ENCODE results near the gene SEC14L6.

SEC14L6 gene

DNA sequence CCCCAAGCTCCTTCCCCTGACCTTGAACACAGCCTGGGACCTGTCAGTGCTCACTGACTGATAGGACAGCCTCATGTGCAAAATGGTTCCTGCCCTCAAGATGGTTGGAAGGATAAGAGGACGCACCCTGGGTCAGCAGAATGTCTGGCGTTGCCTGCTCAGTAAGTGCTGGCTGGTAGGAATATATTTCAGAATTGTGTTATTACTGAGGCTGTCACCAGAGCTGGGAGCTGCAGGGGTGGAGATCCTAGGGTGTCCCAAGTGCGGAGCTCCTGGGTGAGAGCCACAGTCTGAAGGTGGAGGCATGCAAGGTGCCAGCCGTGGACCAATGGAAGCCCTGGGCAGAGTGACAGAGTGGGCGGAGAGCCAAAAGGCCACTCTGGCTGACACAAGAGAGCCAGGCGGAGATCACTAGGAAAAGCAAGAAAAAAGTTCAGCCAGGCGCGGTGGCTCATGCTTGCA lies 40.0 kb downstream of the SEC14L6 start:
- no peaks in the 10 kb centered on the region for H3K36me3 ChIP-seq (ENCODE audit: insufficient read depth, low read length)
- H2AFZ ChIP-seq (ENCODE audit: low read length): no peak overlapping the region

DNA sequence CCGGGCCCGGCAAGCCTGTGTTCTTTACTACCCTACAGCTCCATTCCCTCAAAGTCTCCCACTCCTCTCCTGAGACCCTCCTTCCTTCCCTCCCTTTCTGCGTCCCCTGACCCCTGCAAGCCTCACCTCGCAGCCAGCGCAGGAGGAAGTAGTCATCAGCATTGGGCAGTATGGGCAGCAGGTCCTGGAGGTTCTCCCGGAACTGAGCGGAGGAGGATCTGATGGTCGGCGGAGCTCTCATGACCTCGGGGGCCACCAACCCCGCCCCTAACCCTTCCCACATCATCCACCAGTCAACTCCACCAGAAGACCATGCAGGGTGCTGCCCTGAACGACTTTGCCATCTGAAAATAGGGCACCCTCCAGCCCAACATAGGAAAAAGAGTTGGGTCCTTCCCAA lies 43.0 kb downstream of the SEC14L6 start:
- Histone ChIP-seq H3K36me3 (ENCODE audit: insufficient read depth, low read length) (no peaks in the 10 kb centered on the region), H3K4me2 (ENCODE audit: low read depth, low read length, poor library complexity, severe bottlenecking) (no peak overlapping the region), H3F3A (ENCODE audit: low read depth) (no peaks in the 10 kb centered on the region), H3K4me1 (ENCODE audit: insufficient read depth, low read length, poor library complexity, severe bottlenecking) (no peaks in the 10 kb centered on the region), H4K20me1 (ENCODE audit: insufficient read depth, low read length, poor library complexity, severe bottlenecking) (no peaks in the 10 kb centered on the region), H3K9me2 (replicated peaks; ENCODE audit: low read depth, low read length) (no peaks in the 10 kb centered on the region), H3K9ac (ENCODE audit: low read depth, low read length, poor library complexity, severe bottlenecking) (no peak overlapping the region), H3K27me3 (ENCODE audit: insufficient read depth, low read length, poor library complexity, severe bottlenecking) (no peaks in the 10 kb centered on the region), H3K4me3 (ENCODE audit: low read length, poor library complexity, severe bottlenecking) (no peak overlapping the region), H2AFZ (ENCODE audit: low read length) (no peak overlapping the region), H3K9me3 (ENCODE audit: insufficient read depth, low read depth, low read length) (no peaks in the 10 kb centered on the region), H3K79me2 (ENCODE audit: insufficient read depth, low read length) (no peaks in the 10 kb centered on the region)
- TF ChIP-seq, protein P1, sequence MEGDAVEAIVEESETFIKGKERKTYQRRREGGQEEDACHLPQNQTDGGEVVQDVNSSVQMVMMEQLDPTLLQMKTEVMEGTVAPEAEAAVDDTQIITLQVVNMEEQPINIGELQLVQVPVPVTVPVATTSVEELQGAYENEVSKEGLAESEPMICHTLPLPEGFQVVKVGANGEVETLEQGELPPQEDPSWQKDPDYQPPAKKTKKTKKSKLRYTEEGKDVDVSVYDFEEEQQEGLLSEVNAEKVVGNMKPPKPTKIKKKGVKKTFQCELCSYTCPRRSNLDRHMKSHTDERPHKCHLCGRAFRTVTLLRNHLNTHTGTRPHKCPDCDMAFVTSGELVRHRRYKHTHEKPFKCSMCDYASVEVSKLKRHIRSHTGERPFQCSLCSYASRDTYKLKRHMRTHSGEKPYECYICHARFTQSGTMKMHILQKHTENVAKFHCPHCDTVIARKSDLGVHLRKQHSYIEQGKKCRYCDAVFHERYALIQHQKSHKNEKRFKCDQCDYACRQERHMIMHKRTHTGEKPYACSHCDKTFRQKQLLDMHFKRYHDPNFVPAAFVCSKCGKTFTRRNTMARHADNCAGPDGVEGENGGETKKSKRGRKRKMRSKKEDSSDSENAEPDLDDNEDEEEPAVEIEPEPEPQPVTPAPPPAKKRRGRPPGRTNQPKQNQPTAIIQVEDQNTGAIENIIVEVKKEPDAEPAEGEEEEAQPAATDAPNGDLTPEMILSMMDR (conservative IDR thresholded peaks at IDR 0.05; ENCODE audit: low read length): no peak
- TF ChIP-seq EZH2phosphoT487 (IDR thresholded peaks at IDR 0.05; ENCODE audit: borderline replicate concordance): no peak

More for the DNA sequence above, 40.0 kb downstream of the SEC14L6 start:
- H3K79me2 ChIP-seq (ENCODE audit: insufficient read depth, low read length): no peaks in the 10 kb centered on the region
- no peaks in the 10 kb centered on the region for H3F3A ChIP-seq (ENCODE audit: low read depth)
- no peak overlapping the region for H3K4me2 ChIP-seq (ENCODE audit: low read depth, low read length, poor library complexity, severe bottlenecking)
- no peaks in the 10 kb centered on the region for H3K9me3 ChIP-seq (ENCODE audit: insufficient read depth, low read depth, low read length)
- no peaks in the 10 kb centered on the region for H3K4me1 ChIP-seq (ENCODE audit: insufficient read depth, low read length, poor library complexity, severe bottlenecking)
- H3K9me2 ChIP-seq (replicated peaks; ENCODE audit: low read depth, low read length): no peaks in the 10 kb centered on the region
- H4K20me1 ChIP-seq (ENCODE audit: insufficient read depth, low read length, poor library complexity, severe bottlenecking): no peaks in the 10 kb centered on the region
- TF ChIP-seq EZH2phosphoT487 (IDR thresholded peaks at IDR 0.05; ENCODE audit: borderline replicate concordance): no peak
- TF ChIP-seq, protein P1 (conservative IDR thresholded peaks at IDR 0.05; ENCODE audit: low read length): no peak
- H3K9ac ChIP-seq (ENCODE audit: low read depth, low read length, poor library complexity, severe bottlenecking): no peak overlapping the region
- no peaks in the 10 kb centered on the region for H3K27me3 ChIP-seq (ENCODE audit: insufficient read depth, low read length, poor library complexity, severe bottlenecking)
- no peak overlapping the region for H3K4me3 ChIP-seq (ENCODE audit: low read length, poor library complexity, severe bottlenecking)

DNA sequence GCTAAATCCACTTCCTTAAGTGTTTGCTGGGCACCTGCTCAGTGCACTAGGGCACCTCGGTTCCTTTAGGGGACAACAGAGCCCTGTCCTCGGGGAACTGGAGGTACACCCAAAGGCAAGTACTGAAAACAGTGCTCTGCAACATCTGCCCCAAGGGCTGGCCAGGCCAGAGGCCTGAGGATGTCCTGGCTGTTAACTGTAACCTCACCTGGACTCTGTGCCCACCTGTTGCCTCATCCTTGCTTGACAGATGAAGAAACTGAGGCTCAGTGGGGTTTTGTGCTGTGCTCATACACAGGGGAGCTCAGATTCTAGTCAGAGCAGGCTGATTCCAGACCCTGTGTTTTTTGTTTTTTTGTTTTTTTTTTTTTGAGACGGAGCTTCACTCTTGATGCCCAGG lies 43.6 kb downstream of the SEC14L6 start:
- Histone ChIP-seq H3K4me1 (ENCODE audit: insufficient read depth, low read length, poor library complexity, severe bottlenecking) (no peaks in the 10 kb centered on the region), H3K36me3 (ENCODE audit: insufficient read depth, low read length) (no peaks in the 10 kb centered on the region), H3F3A (ENCODE audit: low read depth) (no peaks in the 10 kb centered on the region), H3K79me2 (ENCODE audit: insufficient read depth, low read length) (no peaks in the 10 kb centered on the region), H2AFZ (ENCODE audit: low read length) (no peak overlapping the region), H3K4me3 (ENCODE audit: low read length, poor library complexity, severe bottlenecking) (no peak overlapping the region), H3K9me2 (replicated peaks; ENCODE audit: low read depth, low read length) (no peaks in the 10 kb centered on the region), H3K9me3 (ENCODE audit: insufficient read depth, low read depth, low read length) (no peaks in the 10 kb centered on the region), H3K4me2 (ENCODE audit: low read depth, low read length, poor library complexity, severe bottlenecking) (no peak overlapping the region), H3K9ac (ENCODE audit: low read depth, low read length, poor library complexity, severe bottlenecking) (no peak overlapping the region), H3K27me3 (ENCODE audit: insufficient read depth, low read length, poor library complexity, severe bottlenecking) (no peaks in the 10 kb centered on the region), H4K20me1 (ENCODE audit: insufficient read depth, low read length, poor library complexity, severe bottlenecking) (no peaks in the 10 kb centered on the region)
- TF ChIP-seq, protein P1 (conservative IDR thresholded peaks at IDR 0.05; ENCODE audit: low read length): no peak
- TF ChIP-seq EZH2phosphoT487 (IDR thresholded peaks at IDR 0.05; ENCODE audit: borderline replicate concordance): no peak
